HG03175 (cell line): Measurements from ENCODE around the gene TSR1.
"Not testable (repeated sequence)": the region's sequence is repeated elsewhere in the genome, so short reads cannot be mapped to it uniquely, and the experiment has no call there.

ENCODE experiments used
- ATAC-seq: cut with Tn5 transposase; IDR thresholded peaks from one replicate; pipeline ENCODE4 v1.9.1; 2021; ENCODE audit warnings: mild to moderate bottlenecking, moderate library complexity; ENCODE audit not compliant: unreplicated experiment

The TSR1 gene

GRCh38 chr17:2338315-2338657, 2.0 kb upstream of the TSR1 start:
- ATAC-seq: no peak

GRCh38 chr17:2337544-2338314, 1.5 kb upstream of the TSR1 start:
- ATAC-seq: no peak

GRCh38 chr17:2336852-2337543, 741 bp upstream of the TSR1 start, which contains the start of gene SGSM2:
Gene SGSM2 (plus strand): TSS chr17:2337501. CDS start chr17:2337689, 188 bp downstream.
- ATAC-seq: peak; percentile 32

- ATAC-seq: no peak
Observed at GRCh38 chr17:2335726-2336214, 487 bp downstream of the TSR1 start.

- no peak for ATAC-seq
Observed at GRCh38 chr17:2331303-2331702, 5.0 kb downstream of the TSR1 start.

GRCh38 chr17:2323629-2324314, 12.5 kb downstream of the TSR1 start:
- no peak for ATAC-seq

- ATAC-seq: no peak
Observed at GRCh38 chr17:2321399-2321798, 14.9 kb downstream of the TSR1 start.

GRCh38 chr17:2319051-2319450, 17.2 kb downstream of the TSR1 start:
- ATAC-seq: no peak

GRCh38 chr17:2317796-2318195, 18.5 kb downstream of the TSR1 start:
- no peak for ATAC-seq

- ATAC-seq: not testable (repeated sequence)
Observed at GRCh38 chr17:2316916-2317205, 19.4 kb downstream of the TSR1 start.

GRCh38 chr17:2312736-2313135, 23.5 kb downstream of the TSR1 start:
- ATAC-seq: no peak

GRCh38 chr17:2309338-2310154, 26.7 kb downstream of the TSR1 start:
- ATAC-seq: no peak

GRCh38 chr17:2304931-2305330, 31.3 kb downstream of the TSR1 start:
- ATAC-seq: no peak

- peak; percentile 80 for ATAC-seq
Observed at GRCh38 chr17:2303204-2304188, 32.8 kb downstream of the TSR1 start, which contains the start of the genes SMG6 and SRR. Gene SMG6 (minus strand): TSS chr17:2303785. CDS start chr17:2303720, 65 bp downstream. Gene SRR (plus strand): TSS chr17:2303950. CDS start chr17:2315561, 11,611 bp downstream.

- no peak for ATAC-seq
Observed at GRCh38 chr17:2302778-2303203, 33.5 kb downstream of the TSR1 start.

- ATAC-seq: no peak
Observed at GRCh38 chr17:2299756-2300155, 36.5 kb downstream of the TSR1 start.

GRCh38 chr17:2299136-2299535, 37.1 kb downstream of the TSR1 start:
- ATAC-seq: no peak

GRCh38 chr17:2297023-2297422, 39.2 kb downstream of the TSR1 start:
- ATAC-seq: no peak

- no peak for ATAC-seq
Observed at GRCh38 chr17:2295575-2295974, 40.7 kb downstream of the TSR1 start.

- ATAC-seq: no peak
Observed at GRCh38 chr17:2292100-2292499, 44.2 kb downstream of the TSR1 start.
